Activated CD4-positive, alpha-beta T cell treated with anti-CD3 and anti-CD28 coated beads, Interleukin-10, Interleukin-2, amounts not matched to agents 100 ng/mL and 50 ng/mL, durations not matched to agents 16 hours and 8 hours (primary cell): ENCODE data around the gene OPN1SW.

Experiments
- DNase-seq: peaks from one replicate; pipeline ENCODE4 v3.0.0-alpha.2; 2020

Gene OPN1SW

DNA sequence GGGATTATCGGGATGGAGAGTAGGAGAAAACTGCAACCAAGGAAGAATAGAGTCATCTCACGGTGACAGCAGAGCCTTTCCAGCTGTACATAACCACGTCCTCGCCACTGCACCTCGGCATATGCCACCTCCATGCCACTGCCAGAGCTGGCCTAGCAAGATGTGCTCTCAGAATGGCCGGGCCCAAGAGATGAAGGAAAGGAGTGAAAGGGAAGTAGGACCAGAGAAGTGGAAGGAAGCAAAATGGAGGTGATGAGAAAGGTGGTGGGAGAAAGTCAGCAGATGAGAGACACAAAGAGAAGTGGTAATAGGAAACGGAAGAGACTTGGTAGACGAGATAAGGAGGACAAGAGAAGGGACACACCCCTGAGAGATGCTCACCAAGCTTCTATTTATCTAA lies 44.4 kb downstream of the OPN1SW start:
- DNase-seq: no peak

DNA sequence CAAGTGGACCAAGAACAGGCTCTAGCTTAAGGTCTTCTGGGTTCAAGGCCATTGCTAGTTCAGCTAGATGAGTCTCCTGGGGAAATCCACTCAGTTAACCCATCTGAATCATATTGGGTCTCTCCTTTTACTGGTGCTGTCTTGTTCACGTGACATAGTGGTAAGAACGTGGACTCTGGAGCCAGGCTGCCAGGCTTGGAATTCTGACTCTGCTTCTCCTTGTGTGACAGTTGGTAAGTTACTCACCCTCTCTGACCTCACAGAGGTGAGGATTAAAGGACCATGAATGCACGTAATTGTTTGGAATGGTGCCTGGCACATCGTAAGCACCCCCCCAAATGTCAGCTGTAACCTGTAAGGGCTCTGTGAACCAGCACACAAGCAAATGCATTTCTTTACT lies 46.1 kb downstream of the OPN1SW start:
- no peak for DNase-seq

DNA sequence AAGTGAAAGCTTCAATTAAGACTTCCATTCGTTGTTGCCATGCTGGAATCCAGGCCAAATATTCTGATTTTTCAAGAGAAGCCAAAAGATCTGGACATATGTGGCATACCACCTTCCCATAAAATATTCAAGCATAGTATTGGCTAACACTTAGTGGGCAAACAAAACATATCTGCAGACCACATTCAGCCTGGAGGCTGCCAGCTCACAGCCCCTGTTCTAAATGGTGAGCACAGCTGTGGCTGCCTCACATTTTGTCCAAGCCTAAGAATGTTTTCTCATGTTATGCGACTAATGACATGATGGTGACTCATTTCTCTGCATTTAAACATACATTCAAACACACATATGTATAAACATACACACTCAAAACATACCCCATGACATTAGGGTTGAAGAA lies 47.0 kb downstream of the OPN1SW start:
- DNase-seq: no peak

DNA sequence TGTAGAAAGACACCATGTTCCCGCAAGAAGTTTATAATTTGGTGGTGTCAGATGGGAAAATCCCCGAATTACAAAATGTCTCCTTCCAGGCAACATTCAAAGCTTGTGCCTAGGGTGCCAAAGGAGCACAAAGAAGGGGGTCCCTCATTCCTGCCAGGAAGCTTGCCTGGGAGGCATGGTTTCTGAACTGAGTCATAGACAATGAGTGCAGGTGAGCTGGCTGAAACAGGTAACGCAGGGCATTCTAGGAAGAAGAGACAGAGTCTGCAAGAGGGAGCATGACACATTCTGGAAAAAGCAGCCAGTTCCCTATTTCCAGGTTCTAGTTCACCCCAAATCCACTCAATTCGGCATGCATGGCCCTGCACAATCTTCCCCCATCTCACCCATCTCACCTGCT lies 48.4 kb downstream of the OPN1SW start:
- DNase-seq: no peak

DNA sequence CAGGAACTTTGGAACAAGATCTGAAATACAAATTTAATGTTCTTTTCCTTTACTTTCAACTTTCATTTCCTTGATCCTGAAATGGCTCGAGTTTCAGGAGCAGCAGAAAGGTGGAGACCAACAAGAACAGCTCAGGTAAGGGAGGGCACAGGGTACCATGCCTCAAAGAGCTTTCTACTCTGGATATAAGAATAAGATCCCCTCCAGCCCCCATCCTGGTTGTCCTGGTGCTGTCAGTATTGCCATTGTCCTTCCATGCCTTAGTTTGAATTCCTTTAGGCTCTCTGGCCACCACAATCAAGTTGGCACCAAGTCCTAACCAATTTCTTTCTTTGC lies 48.9 kb downstream of the OPN1SW start:
- DNase-seq: no peak

DNA sequence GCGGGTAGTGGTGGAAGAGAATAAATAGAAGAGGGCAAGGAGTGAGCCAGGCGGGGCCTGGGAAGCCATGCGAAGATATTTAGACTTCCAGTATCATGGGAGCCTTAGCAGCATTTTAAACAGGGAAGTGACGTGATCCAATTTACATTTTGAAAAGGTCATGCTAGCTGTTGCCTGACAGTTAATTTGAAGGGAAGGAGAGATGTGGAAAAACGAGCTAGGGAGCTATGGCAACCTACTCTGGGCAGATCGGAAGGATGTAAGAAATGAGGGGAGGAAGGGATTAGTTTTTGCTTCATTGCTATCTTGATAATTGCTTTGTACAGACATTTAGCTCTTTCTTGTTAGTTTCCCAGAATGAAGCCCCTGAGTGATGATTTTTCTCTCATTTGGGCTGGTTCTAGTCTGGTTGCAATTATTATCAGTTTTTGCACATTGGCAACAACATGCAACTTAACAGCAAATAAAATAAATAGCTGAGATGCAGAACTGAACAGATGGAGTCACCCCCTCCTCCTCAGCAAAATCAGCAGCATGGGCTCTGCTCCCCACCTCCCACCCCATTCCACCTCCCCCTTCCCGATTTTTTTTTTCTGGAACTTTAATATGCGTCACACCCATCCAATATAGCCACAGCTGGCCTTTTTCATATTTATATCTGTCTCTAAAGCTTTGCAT lies 49.4 kb downstream of the OPN1SW start:
- DNase-seq: no peak

DNA sequence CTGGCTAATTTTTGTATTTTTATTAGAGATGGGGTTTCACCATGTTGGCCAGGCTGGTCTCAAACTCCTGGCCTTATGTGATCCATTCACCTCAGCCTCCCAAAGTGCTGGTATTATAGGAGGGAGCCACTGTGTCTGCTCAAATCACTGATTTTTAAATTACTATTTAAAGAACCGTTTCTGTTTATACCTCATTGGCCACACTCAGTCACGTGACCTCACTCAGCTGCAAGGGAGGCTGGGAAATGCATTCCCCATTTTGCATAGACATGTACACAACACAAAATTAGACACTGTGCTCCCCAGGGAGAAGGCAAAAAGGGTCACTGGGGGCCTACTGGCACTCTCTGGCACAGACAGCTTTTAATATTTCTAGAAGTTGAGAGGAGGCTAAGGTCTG lies 50.1 kb downstream of the OPN1SW start:
- DNase-seq: no peak

DNA sequence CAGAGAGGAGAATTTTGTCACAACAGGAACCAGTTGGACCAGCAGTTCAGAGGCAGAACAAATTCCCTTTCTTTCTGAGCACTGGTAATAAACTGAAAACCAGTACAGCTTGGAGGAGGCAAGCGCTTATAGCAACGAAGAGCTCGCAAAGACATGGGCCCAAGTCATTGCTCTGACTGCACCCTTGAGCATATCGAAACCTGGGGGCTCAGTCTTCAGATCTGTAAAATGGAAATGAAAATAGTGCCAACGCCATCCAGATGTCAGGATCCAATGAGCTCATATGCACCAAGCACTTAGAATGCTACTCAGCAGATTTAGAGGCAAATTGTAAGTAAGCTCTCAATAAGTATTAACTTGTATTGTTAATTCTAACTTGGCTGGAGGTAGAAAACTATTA lies 50.9 kb downstream of the OPN1SW start:
- DNase-seq: no peak
